ENCODE measurements around the gene USP44.

GRCh38 chr12:95544756-95545155, 6.5 kb downstream of the USP44 start:
- no peak for TF ChIP-seq EZH2phosphoT487 (IDR thresholded peaks at IDR 0.05; ENCODE audit: insufficient read depth, low read depth)
- no peak for TF ChIP-seq EZH2 (IDR thresholded peaks at IDR 0.05; ENCODE audit: insufficient read depth, poor library complexity, severe bottlenecking)

Data from GM23248 (cell line).